Measurements from ENCODE around the gene EYA4. TPM values are rescaled to one million over a fixed set of nuclear protein-coding genes. Genes with fewer than 3 reads are reported as not detected.

Gene EYA4
- polyA plus RNA-seq, 2 of the 4 experiments (the other 2 are of a cell fraction): 14.4 to 28.3 TPM

DNA sequence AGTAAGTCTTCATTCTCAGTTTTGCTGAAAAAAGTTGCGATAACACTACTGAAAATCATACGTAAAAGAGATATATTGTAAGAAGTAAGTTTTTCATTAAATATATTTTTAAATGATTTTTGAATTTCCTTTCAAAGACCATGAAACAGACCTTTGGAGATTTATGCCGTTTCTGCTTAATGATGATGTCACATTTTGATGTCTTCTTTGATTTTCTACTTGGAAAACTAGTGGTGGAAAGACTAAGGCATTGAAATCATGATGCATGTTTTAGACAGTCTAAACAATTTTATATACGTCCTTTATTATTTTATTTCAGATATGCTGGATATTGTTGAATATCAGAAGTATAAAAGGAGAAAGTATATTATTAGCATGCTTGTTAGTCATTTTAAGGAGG is 33.7 kb downstream of the EYA4 start:
- WGBS (ENCODE audit: missing lambda C conversion rate): 83% methylated on average over 4 of the region's 4 CpGs

DNA sequence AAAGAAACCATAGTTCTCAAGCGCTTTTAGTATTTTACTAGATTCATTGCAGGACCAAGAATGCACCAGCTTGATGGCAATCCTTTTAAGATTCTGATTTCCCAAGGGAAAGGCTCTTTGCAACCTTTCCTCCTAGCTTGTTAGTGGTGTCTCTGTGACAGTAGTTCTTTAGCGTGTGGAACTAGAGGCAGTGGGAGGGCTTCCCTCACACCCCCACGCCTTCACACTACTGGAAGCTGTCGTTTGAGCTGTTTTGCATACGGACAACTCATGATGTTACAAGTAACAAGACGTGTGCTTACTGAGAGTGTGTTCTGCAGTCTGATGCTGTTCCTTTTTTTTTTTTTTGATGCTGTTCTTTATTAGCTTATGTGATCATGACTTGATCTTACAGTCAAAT is 34.1 kb downstream of the EYA4 start:
- no peak for ATAC-seq
- TF ChIP-seq, protein P1, sequence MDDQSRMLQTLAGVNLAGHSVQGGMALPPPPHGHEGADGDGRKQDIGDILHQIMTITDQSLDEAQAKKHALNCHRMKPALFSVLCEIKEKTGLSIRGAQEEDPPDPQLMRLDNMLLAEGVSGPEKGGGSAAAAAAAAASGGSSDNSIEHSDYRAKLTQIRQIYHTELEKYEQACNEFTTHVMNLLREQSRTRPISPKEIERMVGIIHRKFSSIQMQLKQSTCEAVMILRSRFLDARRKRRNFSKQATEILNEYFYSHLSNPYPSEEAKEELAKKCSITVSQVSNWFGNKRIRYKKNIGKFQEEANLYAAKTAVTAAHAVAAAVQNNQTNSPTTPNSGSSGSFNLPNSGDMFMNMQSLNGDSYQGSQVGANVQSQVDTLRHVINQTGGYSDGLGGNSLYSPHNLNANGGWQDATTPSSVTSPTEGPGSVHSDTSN (IDR thresholded peaks at IDR 0.05): no peak
- no peak for TF ChIP-seq KDM1A (IDR thresholded peaks at IDR 0.05; ENCODE audit: low read depth)
- TF ChIP-seq, protein P2, sequence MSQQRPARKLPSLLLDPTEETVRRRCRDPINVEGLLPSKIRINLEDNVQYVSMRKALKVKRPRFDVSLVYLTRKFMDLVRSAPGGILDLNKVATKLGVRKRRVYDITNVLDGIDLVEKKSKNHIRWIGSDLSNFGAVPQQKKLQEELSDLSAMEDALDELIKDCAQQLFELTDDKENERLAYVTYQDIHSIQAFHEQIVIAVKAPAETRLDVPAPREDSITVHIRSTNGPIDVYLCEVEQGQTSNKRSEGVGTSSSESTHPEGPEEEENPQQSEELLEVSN (IDR thresholded peaks at IDR 0.05; ENCODE audit: borderline replicate concordance, low read depth): no peak
- TF ChIP-seq, protein P3, sequence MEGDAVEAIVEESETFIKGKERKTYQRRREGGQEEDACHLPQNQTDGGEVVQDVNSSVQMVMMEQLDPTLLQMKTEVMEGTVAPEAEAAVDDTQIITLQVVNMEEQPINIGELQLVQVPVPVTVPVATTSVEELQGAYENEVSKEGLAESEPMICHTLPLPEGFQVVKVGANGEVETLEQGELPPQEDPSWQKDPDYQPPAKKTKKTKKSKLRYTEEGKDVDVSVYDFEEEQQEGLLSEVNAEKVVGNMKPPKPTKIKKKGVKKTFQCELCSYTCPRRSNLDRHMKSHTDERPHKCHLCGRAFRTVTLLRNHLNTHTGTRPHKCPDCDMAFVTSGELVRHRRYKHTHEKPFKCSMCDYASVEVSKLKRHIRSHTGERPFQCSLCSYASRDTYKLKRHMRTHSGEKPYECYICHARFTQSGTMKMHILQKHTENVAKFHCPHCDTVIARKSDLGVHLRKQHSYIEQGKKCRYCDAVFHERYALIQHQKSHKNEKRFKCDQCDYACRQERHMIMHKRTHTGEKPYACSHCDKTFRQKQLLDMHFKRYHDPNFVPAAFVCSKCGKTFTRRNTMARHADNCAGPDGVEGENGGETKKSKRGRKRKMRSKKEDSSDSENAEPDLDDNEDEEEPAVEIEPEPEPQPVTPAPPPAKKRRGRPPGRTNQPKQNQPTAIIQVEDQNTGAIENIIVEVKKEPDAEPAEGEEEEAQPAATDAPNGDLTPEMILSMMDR (IDR thresholded peaks at IDR 0.05): no peak
- TF ChIP-seq POLR2AphosphoS2 (conservative IDR thresholded peaks at IDR 0.05; ENCODE audit: low read length): no peak
- TF ChIP-seq RAD21 (conservative IDR thresholded peaks at IDR 0.05 in 1 of 2, IDR thresholded peaks at IDR 0.05 in 1 of 2): no peak
- no peak for TF ChIP-seq TFCP2L1 (CRISPR knock-in tag; IDR thresholded peaks at IDR 0.05)
- no peak for TF ChIP-seq RARB (CRISPR knock-in tag; IDR thresholded peaks at IDR 0.05)
- no peak for TF ChIP-seq ZSCAN20 (CRISPR knock-in tag; IDR thresholded peaks at IDR 0.05)
- no peak for TF ChIP-seq SMC3 (IDR thresholded peaks at IDR 0.05)
- no peak for TF ChIP-seq FOXS1 (CRISPR knock-in tag; IDR thresholded peaks at IDR 0.05)
- TF ChIP-seq EHMT2 (IDR thresholded peaks at IDR 0.05; ENCODE audit: low read depth): no peak

More for the DNA sequence above, 33.7 kb downstream of the EYA4 start:
- CTCF ChIA-PET: interaction anchor here (1.1 kb wide), 1 partner anchor 294 kb away, joined by 3 read pairs; no protein-coding TSS in a partner anchor
- ATAC-seq (no peak), DNase-seq (ENCODE audit: low read depth in 1 of 2, low spot score in 1 of 2) (no peak), FAIRE-seq (no peak)
- TF ChIP-seq, protein P3 (IDR thresholded peaks at IDR 0.05): no peak
- TF ChIP-seq FOXS1 (CRISPR knock-in tag; IDR thresholded peaks at IDR 0.05): no peak
- TF ChIP-seq KDM1A (IDR thresholded peaks at IDR 0.05; ENCODE audit: low read depth): no peak
- TF ChIP-seq ZC3H11A (IDR thresholded peaks at IDR 0.05): no peak
- TF ChIP-seq EHF (CRISPR knock-in tag; IDR thresholded peaks at IDR 0.05): no peak
- no peak for TF ChIP-seq SMC3 (IDR thresholded peaks at IDR 0.05)
- no peak for TF ChIP-seq CEBPB (IDR thresholded peaks at IDR 0.05)
- TF ChIP-seq, protein P2 (IDR thresholded peaks at IDR 0.05; ENCODE audit: borderline replicate concordance, low read depth): no peak
- TF ChIP-seq, protein P4, sequence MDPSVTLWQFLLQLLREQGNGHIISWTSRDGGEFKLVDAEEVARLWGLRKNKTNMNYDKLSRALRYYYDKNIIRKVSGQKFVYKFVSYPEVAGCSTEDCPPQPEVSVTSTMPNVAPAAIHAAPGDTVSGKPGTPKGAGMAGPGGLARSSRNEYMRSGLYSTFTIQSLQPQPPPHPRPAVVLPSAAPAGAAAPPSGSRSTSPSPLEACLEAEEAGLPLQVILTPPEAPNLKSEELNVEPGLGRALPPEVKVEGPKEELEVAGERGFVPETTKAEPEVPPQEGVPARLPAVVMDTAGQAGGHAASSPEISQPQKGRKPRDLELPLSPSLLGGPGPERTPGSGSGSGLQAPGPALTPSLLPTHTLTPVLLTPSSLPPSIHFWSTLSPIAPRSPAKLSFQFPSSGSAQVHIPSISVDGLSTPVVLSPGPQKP (IDR thresholded peaks at IDR 0.05; ENCODE audit: low read depth, low read length): no peak
- TF ChIP-seq, protein P5, sequence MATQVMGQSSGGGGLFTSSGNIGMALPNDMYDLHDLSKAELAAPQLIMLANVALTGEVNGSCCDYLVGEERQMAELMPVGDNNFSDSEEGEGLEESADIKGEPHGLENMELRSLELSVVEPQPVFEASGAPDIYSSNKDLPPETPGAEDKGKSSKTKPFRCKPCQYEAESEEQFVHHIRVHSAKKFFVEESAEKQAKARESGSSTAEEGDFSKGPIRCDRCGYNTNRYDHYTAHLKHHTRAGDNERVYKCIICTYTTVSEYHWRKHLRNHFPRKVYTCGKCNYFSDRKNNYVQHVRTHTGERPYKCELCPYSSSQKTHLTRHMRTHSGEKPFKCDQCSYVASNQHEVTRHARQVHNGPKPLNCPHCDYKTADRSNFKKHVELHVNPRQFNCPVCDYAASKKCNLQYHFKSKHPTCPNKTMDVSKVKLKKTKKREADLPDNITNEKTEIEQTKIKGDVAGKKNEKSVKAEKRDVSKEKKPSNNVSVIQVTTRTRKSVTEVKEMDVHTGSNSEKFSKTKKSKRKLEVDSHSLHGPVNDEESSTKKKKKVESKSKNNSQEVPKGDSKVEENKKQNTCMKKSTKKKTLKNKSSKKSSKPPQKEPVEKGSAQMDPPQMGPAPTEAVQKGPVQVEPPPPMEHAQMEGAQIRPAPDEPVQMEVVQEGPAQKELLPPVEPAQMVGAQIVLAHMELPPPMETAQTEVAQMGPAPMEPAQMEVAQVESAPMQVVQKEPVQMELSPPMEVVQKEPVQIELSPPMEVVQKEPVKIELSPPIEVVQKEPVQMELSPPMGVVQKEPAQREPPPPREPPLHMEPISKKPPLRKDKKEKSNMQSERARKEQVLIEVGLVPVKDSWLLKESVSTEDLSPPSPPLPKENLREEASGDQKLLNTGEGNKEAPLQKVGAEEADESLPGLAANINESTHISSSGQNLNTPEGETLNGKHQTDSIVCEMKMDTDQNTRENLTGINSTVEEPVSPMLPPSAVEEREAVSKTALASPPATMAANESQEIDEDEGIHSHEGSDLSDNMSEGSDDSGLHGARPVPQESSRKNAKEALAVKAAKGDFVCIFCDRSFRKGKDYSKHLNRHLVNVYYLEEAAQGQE (IDR thresholded peaks at IDR 0.05): no peak
- no peak for TF ChIP-seq JUN (IDR thresholded peaks at IDR 0.05)
- no peak for TF ChIP-seq ZSCAN20 (CRISPR knock-in tag; IDR thresholded peaks at IDR 0.05)
- TF ChIP-seq KDM5A (IDR thresholded peaks at IDR 0.05): no peak
- TF ChIP-seq POLR2AphosphoS2 (conservative IDR thresholded peaks at IDR 0.05; ENCODE audit: low read length): no peak
- Histone ChIP-seq H3K4me1 (peaks cover 15% of the 10 kb centered on the region; the same call in 2 of the 3 replicates), H3K9me3 (peaks cover 6% of the 10 kb centered on the region; the same call in 1 of the 3 replicates), H3K27ac (no peak overlapping the region), H3K4me2 (no peak overlapping the region), H3K4me3 (no peak overlapping the region)
- POLR2A ChIA-PET: no interaction called here

More for the DNA sequence above, 34.1 kb downstream of the EYA4 start:
- DNase-seq (ENCODE audit: low read depth in 1 of 2, low spot score in 1 of 2) (no peak), FAIRE-seq (no peak)
- peaks cover 15% of the 10 kb centered on the region; the same call in 2 of the 3 replicates for H3K4me1 ChIP-seq
- H3K4me3 ChIP-seq: no peak overlapping the region
- ChIA-PET CTCF (interaction anchor here (1.1 kb wide), 1 partner anchor 294 kb away, joined by 3 read pairs; no protein-coding TSS in a partner anchor), POLR2A (no interaction called here)
- H3K27ac ChIP-seq: no peak overlapping the region
- WGBS (ENCODE audit: missing lambda C conversion rate): 89% methylated on average over 6 of the region's 6 CpGs
- H3K9me3 ChIP-seq: peaks cover 6% of the 10 kb centered on the region; the same call in 1 of the 3 replicates
- no peak overlapping the region for H3K4me2 ChIP-seq
